ENCODE results near the gene IFNLR1. TPM values are rescaled to one million over a fixed set of nuclear protein-coding genes. Genes with fewer than 3 reads are reported as not detected.

Gene IFNLR1
- total RNA-seq, 1 donor from 2014 or later: 11.1 TPM

DNA sequence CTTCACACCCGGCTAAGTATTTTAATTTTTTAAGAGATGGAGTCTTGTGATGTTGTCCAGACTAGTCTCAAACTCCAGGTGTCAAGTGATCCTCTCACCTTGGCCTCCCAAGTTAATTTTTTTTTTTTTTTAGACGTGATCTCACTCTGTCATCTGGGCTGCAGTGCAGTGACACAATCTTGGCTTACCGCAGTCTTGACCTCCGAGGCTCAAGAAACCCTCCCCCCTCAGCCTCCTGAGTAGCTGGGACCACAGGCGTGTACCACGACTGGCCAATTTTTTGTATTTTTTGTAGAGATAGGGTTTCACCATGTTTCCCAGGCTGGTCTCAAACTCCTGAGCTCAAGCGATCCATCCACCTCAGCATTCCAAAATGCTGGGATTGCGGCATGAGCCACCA, 11.7 kb upstream of the IFNLR1 start:
- Histone ChIP-seq H3K4me1 (peaks cover 8% of the 10 kb centered on the region), H3K4me3 (no peak overlapping the region), H3K36me3 (no peaks in the 10 kb centered on the region), H3K27ac (no peak overlapping the region), H3K27me3 (no peaks in the 10 kb centered on the region), H3K9me3 (no peaks in the 10 kb centered on the region)
- intact Hi-C loops (cut with DNase I): no loop called here
- TF ChIP-seq, protein P1, sequence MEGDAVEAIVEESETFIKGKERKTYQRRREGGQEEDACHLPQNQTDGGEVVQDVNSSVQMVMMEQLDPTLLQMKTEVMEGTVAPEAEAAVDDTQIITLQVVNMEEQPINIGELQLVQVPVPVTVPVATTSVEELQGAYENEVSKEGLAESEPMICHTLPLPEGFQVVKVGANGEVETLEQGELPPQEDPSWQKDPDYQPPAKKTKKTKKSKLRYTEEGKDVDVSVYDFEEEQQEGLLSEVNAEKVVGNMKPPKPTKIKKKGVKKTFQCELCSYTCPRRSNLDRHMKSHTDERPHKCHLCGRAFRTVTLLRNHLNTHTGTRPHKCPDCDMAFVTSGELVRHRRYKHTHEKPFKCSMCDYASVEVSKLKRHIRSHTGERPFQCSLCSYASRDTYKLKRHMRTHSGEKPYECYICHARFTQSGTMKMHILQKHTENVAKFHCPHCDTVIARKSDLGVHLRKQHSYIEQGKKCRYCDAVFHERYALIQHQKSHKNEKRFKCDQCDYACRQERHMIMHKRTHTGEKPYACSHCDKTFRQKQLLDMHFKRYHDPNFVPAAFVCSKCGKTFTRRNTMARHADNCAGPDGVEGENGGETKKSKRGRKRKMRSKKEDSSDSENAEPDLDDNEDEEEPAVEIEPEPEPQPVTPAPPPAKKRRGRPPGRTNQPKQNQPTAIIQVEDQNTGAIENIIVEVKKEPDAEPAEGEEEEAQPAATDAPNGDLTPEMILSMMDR (IDR thresholded peaks at IDR 0.05): no peak
- DNase-seq (no peak), ATAC-seq (no peak)

DNA sequence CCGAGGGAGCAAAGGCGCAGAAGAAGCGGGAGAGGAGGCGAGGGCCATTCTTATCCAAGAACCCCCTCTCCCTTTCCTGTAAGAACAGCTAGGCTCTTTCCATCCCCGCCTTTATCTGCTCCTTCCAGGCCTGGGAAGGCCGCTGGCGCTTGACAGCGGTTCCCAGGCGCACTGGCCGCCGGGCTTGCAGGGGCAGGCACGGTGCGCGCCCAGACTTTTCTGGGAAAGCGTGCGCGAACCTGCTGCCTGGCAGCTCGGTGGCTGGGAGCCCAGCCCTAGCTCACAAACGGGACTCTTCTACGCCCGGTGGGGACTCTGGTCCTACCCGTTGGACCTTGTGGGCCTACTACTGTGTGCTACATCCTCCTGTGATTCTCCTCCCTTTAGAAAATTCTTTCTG, 8.8 kb upstream of the IFNLR1 start:
- Histone ChIP-seq H3K9me3 (no peaks in the 10 kb centered on the region), H3K36me3 (no peaks in the 10 kb centered on the region), H3K27me3 (no peaks in the 10 kb centered on the region), H3K4me1 (peaks cover 14% of the 10 kb centered on the region), H3K4me3 (no peak overlapping the region), H3K27ac (no peak overlapping the region)
- DNase-seq (no peak), ATAC-seq (no peak)
- intact Hi-C loops (cut with DNase I): no loop called here
- TF ChIP-seq, protein P1 (IDR thresholded peaks at IDR 0.05): no peak

DNA sequence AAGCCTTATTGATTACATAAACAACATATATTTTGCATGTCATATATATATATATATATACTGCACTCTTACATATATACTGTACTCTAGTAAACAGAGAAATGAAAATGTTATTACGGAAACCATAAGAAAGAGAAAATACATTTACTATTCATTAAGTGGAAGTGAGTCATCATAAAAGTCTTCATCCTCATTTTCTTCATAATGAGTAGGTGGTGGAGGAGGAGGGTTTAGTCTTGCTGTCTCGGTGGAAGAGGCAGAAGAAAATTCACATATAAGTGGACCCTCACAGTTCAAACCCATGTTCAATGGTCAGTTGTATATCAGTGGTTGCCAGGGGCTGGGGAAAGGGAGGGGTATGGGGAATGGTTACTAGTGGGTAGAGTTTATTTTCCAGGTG, 8.0 kb upstream of the IFNLR1 start:
- peaks cover 19% of the 10 kb centered on the region for H3K4me1 ChIP-seq
- TF ChIP-seq, protein P1 (IDR thresholded peaks at IDR 0.05): no peak
- no peaks in the 10 kb centered on the region for H3K27me3 ChIP-seq
- no peak overlapping the region for H3K4me3 ChIP-seq
- intact Hi-C loops (cut with DNase I): no loop called here
- DNase-seq (no peak), ATAC-seq (no peak)
- no peak overlapping the region for H3K27ac ChIP-seq
- H3K9me3 ChIP-seq: no peaks in the 10 kb centered on the region
- H3K36me3 ChIP-seq: no peaks in the 10 kb centered on the region

DNA sequence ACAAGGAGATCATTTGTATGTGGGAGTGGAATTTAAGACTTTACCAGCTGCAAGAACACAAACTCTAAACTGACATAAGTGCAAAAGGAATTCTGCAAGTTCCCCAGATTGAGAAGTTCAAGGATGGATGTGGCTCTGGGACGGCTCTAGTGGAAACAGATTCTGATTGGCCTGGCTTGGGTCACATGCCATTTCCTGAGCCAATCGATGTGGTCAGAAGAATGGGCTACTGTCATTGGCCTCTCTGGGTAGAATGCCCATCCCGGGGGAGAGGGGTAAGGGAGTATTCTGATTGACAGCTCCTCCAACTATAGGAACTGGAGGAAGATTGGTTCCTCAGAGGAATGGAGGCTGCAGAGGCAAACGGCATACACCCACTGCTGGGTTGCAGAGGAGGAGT, 6.0 kb upstream of the IFNLR1 start:
- intact Hi-C loops (cut with DNase I): no loop called here
- ATAC-seq (peak; percentile 47), DNase-seq (no peak)
- no peak overlapping the region for H3K27ac ChIP-seq
- H3K9me3 ChIP-seq: no peaks in the 10 kb centered on the region
- H3K4me1 ChIP-seq: peaks cover 18% of the 10 kb centered on the region
- no peaks in the 10 kb centered on the region for H3K27me3 ChIP-seq
- no peak overlapping the region for H3K4me3 ChIP-seq
- TF ChIP-seq, protein P1 (IDR thresholded peaks at IDR 0.05): no peak
- no peaks in the 10 kb centered on the region for H3K36me3 ChIP-seq

DNA sequence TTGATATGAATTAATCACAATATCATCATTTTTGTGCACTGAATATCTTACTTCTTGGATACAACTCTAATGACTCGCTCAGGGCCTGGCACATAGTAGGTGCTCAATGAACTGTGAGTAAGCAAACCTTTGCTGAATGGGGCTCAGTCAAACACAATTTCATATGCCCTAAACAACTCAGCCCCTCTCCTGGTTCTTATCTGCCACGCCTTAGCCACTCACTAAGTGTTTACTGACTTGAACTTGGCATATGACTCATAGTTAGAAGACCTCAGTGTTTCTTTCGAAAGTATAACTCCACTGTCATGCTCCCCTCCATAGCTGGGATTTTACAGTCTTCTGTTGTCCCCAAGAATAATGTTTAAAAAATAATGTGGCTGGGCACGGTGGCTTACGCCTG, 4.8 kb upstream of the IFNLR1 start:
- no peak for DNase-seq
- Histone ChIP-seq H3K4me3 (no peak overlapping the region), H3K4me1 (peaks cover 29% of the 10 kb centered on the region), H3K36me3 (no peaks in the 10 kb centered on the region), H3K9me3 (no peaks in the 10 kb centered on the region), H3K27me3 (no peaks in the 10 kb centered on the region), H3K27ac (no peak overlapping the region)
- intact Hi-C loops (cut with DNase I): no loop called here
- TF ChIP-seq, protein P1 (IDR thresholded peaks at IDR 0.05): no peak
- peak; percentile 53 for ATAC-seq

DNA sequence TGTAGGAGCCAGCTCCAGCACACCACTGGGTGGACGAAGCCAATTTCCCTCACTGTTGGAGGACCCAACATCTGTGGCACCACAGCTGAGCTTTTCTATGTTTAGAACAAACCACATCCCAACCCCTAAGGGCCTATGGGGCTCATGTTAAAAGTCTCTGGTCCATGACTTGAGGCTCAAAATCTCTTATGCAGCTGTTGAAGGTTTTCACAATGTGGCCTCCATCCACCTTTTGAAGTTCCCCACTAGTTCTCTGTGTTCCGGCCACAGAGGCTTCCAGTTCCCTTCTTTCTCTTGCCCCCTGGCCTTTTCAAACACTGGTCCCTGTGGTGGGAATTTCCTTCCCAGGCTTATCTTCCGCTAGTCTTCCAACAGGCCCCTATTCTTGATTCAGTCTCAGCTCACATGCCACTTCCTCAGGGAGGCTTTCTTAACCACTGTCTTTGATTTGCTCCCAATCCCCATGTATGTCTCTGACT, 3.9 kb upstream of the IFNLR1 start:
- no peak overlapping the region for H3K4me3 ChIP-seq
- TF ChIP-seq, protein P1 (IDR thresholded peaks at IDR 0.05): no peak
- no peaks in the 10 kb centered on the region for H3K9me3 ChIP-seq
- intact Hi-C loops (cut with DNase I): no loop called here
- peaks cover 36% of the 10 kb centered on the region for H3K4me1 ChIP-seq
- no peaks in the 10 kb centered on the region for H3K27me3 ChIP-seq
- no peaks in the 10 kb centered on the region for H3K36me3 ChIP-seq
- ATAC-seq (no peak), DNase-seq (no peak)
- peak overlapping the region; percentile 31 for H3K27ac ChIP-seq
